ENCODE data around the gene CCT8.
A peak's percentile ranks its signal among the peaks of the same experiment; 100 is the strongest.
"Not testable (repeated sequence)": the region's sequence is repeated elsewhere in the genome, so short reads cannot be mapped to it uniquely, and the experiment has no call there.

The CCT8 gene

GRCh38 chr21:29084372-29084771 is 10.9 kb upstream of the CCT8 start:
- ATAC-seq (no peak), DNase-seq (ENCODE audit: low spot score in 2 of 2) (no peak)
- Mint-ChIP-seq H3K9me3 (no peaks in the 10 kb centered on the region), H3K4me3 (no peak overlapping the region), H3K27ac (no peak overlapping the region), H3K36me3 (no peaks in the 10 kb centered on the region), H3K4me1 (peaks cover 18% of the 10 kb centered on the region)

- Mint-ChIP-seq H3K9me3 (peaks cover 2% of the 10 kb centered on the region), H3K27ac (peak overlapping the region; percentile 4), H3K4me1 (peaks cover 28% of the 10 kb centered on the region), H3K4me3 (no peak overlapping the region), H3K36me3 (peaks cover under 1% of the 10 kb centered on the region)
- no peak for DNase-seq (ENCODE audit: low spot score in 2 of 2)
- no peak for ATAC-seq
Observed at GRCh38 chr21:29083306-29083705, 9.9 kb upstream of the CCT8 start.

GRCh38 chr21:29082046-29082815 is 8.8 kb upstream of the CCT8 start:
- ATAC-seq: no peak
- peaks cover 6% of the 10 kb centered on the region for H3K36me3 Mint-ChIP-seq
- no peak overlapping the region for H3K27ac Mint-ChIP-seq
- peaks cover 37% of the 10 kb centered on the region for H3K4me1 Mint-ChIP-seq
- no peak for DNase-seq (ENCODE audit: low spot score in 2 of 2)
- H3K9me3 Mint-ChIP-seq: peaks cover 2% of the 10 kb centered on the region
- no peak overlapping the region for H3K4me3 Mint-ChIP-seq

GRCh38 chr21:29080454-29080941 is 7.0 kb upstream of the CCT8 start:
- peaks cover 2% of the 10 kb centered on the region for H3K9me3 Mint-ChIP-seq
- peak overlapping the region; percentile 80 for H3K4me3 Mint-ChIP-seq
- peaks cover 6% of the 10 kb centered on the region for H3K36me3 Mint-ChIP-seq
- no peak for DNase-seq (ENCODE audit: low spot score in 2 of 2)
- no peak for ATAC-seq
- H3K27ac Mint-ChIP-seq: peak overlapping the region; percentile 94
- peaks cover 41% of the 10 kb centered on the region for H3K4me1 Mint-ChIP-seq

- ATAC-seq (peak; percentile 89), DNase-seq (ENCODE audit: low spot score in 2 of 2) (peak in 1 of 2 donors; percentile 65)
- peak overlapping the region; percentile 80 for H3K4me3 Mint-ChIP-seq
- peaks cover 6% of the 10 kb centered on the region for H3K36me3 Mint-ChIP-seq
- peaks cover 2% of the 10 kb centered on the region for H3K9me3 Mint-ChIP-seq
- peaks cover 47% of the 10 kb centered on the region for H3K4me1 Mint-ChIP-seq
- H3K27ac Mint-ChIP-seq: peak overlapping the region; percentile 94
Observed at GRCh38 chr21:29078869-29079767, 5.7 kb upstream of the CCT8 start.

- H3K4me1 Mint-ChIP-seq: peaks cover 61% of the 10 kb centered on the region
- peaks cover 18% of the 10 kb centered on the region for H3K36me3 Mint-ChIP-seq
- H3K9me3 Mint-ChIP-seq: peaks cover 2% of the 10 kb centered on the region
- no peak for DNase-seq (ENCODE audit: low spot score in 2 of 2)
- no peak for ATAC-seq
- H3K4me3 Mint-ChIP-seq: peak overlapping the region; percentile 80
- peak overlapping the region; percentile 94 for H3K27ac Mint-ChIP-seq
Observed at GRCh38 chr21:29077651-29078090, 4.2 kb upstream of the CCT8 start.

GRCh38 chr21:29076731-29077640 is 3.5 kb upstream of the CCT8 start:
- Mint-ChIP-seq H3K4me3 (peak overlapping the region; percentile 80), H3K4me1 (peaks cover 68% of the 10 kb centered on the region), H3K27ac (peak overlapping the region; percentile 94), H3K36me3 (peaks cover 25% of the 10 kb centered on the region)
- DNase-seq (ENCODE audit: low spot score in 2 of 2): peak; percentile 35 to 75
- ATAC-seq, H3K9me3 Mint-ChIP-seq: not testable (repeated sequence)

GRCh38 chr21:29075706-29076466 is 2.4 kb upstream of the CCT8 start:
- Mint-ChIP-seq H3K27ac (peak overlapping the region; percentile 94), H3K4me3 (peak overlapping the region; percentile 80), H3K9me3 (peaks cover 2% of the 10 kb centered on the region), H3K4me1 (peaks cover 73% of the 10 kb centered on the region), H3K36me3 (peaks cover 32% of the 10 kb centered on the region)
- DNase-seq (ENCODE audit: low spot score in 2 of 2) (no peak), ATAC-seq (no peak)

GRCh38 chr21:29074783-29075182 is 1.3 kb upstream of the CCT8 start:
- H3K4me3 Mint-ChIP-seq: no peak overlapping the region
- ATAC-seq: no peak
- DNase-seq (ENCODE audit: low spot score in 2 of 2): no peak
- H3K4me1 Mint-ChIP-seq: peaks cover 62% of the 10 kb centered on the region
- peaks cover 2% of the 10 kb centered on the region for H3K9me3 Mint-ChIP-seq
- H3K36me3 Mint-ChIP-seq: peaks cover 32% of the 10 kb centered on the region
- no peak overlapping the region for H3K27ac Mint-ChIP-seq

- DNase-seq (ENCODE audit: low spot score in 2 of 2): no peak
- ATAC-seq: peak; percentile 25
- peak overlapping the region; percentile 99 for H3K27ac Mint-ChIP-seq
- H3K4me1 Mint-ChIP-seq: peaks cover 54% of the 10 kb centered on the region
- H3K36me3 Mint-ChIP-seq: peaks cover 32% of the 10 kb centered on the region
- peaks cover 2% of the 10 kb centered on the region for H3K9me3 Mint-ChIP-seq
- peak overlapping the region; percentile 99 for H3K4me3 Mint-ChIP-seq
Observed at GRCh38 chr21:29074007-29074376, 544 bp upstream of the CCT8 start.

- H3K4me3 Mint-ChIP-seq: peak overlapping the region; percentile 99
- H3K4me1 Mint-ChIP-seq: peaks cover 43% of the 10 kb centered on the region
Observed at GRCh38 chr21:29072873-29073221, 601 bp downstream of the CCT8 start.

GRCh38 chr21:29064850-29065481 is 8.5 kb downstream of the CCT8 start:
- no peaks in the 10 kb centered on the region for H3K9me3 Mint-ChIP-seq
- no peak for DNase-seq (ENCODE audit: low spot score in 2 of 2)
- H3K27ac Mint-ChIP-seq: no peak overlapping the region
- no peaks in the 10 kb centered on the region for H3K4me1 Mint-ChIP-seq
- H3K36me3 Mint-ChIP-seq: no peaks in the 10 kb centered on the region
- ATAC-seq: no peak
- H3K4me3 Mint-ChIP-seq: no peak overlapping the region

More at GRCh38 chr21:29072873-29073221, 601 bp downstream of the CCT8 start:
- Mint-ChIP-seq H3K36me3 (peaks cover 27% of the 10 kb centered on the region), H3K9me3 (no peaks in the 10 kb centered on the region), H3K27ac (peak overlapping the region; percentile 99)
- no peak for ATAC-seq
- no peak for DNase-seq (ENCODE audit: low spot score in 2 of 2)

GRCh38 chr21:29056538-29057050 is 16.9 kb downstream of the CCT8 start:
- Mint-ChIP-seq H3K9me3 (no peaks in the 10 kb centered on the region), H3K27ac (no peak overlapping the region), H3K4me3 (no peak overlapping the region), H3K4me1 (no peaks in the 10 kb centered on the region), H3K36me3 (no peaks in the 10 kb centered on the region)
- DNase-seq (ENCODE audit: low spot score in 2 of 2): no peak
- no peak for ATAC-seq

- Mint-ChIP-seq H3K36me3 (no peaks in the 10 kb centered on the region), H3K9me3 (no peaks in the 10 kb centered on the region), H3K4me3 (no peak overlapping the region), H3K4me1 (no peaks in the 10 kb centered on the region), H3K27ac (no peak overlapping the region)
- ATAC-seq (no peak), DNase-seq (ENCODE audit: low spot score in 2 of 2) (no peak)
Observed at GRCh38 chr21:29056005-29056404, 17.4 kb downstream of the CCT8 start.
